Brain microvascular endothelial cell (primary cell): ENCODE results near the gene POLR2M.
A peak's percentile ranks its signal among the peaks of the same experiment; 100 is the strongest.

Experiments used
- DNase-seq: peaks from one replicate; pipeline ENCODE4 v3.0.0-alpha.2; 2020
- H3K27ac ChIP-seq: fragments of 250-450 bp; sonication (Bioruptor Pico); 2 replicates; pipeline ENCODE4 v1.5.1; 2020; ENCODE audit warnings: mild to moderate bottlenecking, moderate library complexity
- H3K27me3 ChIP-seq: fragments of 250-450 bp; sonication (Bioruptor Pico); replicated peaks from 2 replicates; pipeline ENCODE4 v1.5.1; 2020; ENCODE audit warnings: mild to moderate bottlenecking
- H3K36me3 ChIP-seq: fragments of 250-450 bp; sonication (Bioruptor Pico); replicated peaks from 2 replicates; pipeline ENCODE4 v1.5.1; 2020; ENCODE audit warnings: mild to moderate bottlenecking
- H3K4me3 ChIP-seq: 2 replicates; pipeline ENCODE4 v1.5.1; 2011; ENCODE audit warnings: low read depth, mild to moderate bottlenecking, control low read depth, low read length, moderate library complexity
- in situ Hi-C: cut with HindIII; loops from 2 replicates; pipeline ENCODE4 v1.10.0; 2017; ENCODE audit warnings: low sequenced_read_pairs, low pct_ligation_motif_present
- TF ChIP-seq, protein P1 (sequence below): IDR thresholded peaks from 2 replicates; pipeline ENCODE4 v1.5.1; 2011; ENCODE audit warnings: low read depth, mild to moderate bottlenecking, moderate library complexity, low read length, control low read depth, inconsistent platforms; ENCODE audit errors: missing control alignments

Gene POLR2M

DNA sequence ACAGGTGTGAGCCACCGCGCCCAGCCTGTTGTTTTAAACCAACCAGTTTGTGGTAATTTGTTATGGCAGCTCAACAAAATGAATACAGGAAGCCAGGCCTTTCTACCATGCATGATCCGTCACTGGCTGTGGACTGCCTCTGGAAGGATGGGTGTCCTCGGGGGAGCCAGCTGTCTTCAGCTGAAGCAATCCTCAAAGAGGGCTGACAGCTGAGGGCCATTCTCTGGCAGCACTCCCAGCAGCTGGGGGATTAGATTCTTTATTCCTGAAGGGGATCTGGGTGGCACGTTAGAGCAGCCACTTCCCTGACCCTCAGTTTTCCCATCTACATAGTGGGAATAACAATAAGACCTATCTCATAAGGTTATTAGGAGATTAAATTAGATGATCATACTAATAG lies 24.4 kb downstream of the POLR2M start:
- Histone ChIP-seq H3K4me3 (no peak overlapping the region), H3K27ac (no peak overlapping the region), H3K36me3 (no peaks in the 10 kb centered on the region), H3K27me3 (no peaks in the 10 kb centered on the region)
- in situ Hi-C loops = no loop called here
- TF ChIP-seq, protein P1, sequence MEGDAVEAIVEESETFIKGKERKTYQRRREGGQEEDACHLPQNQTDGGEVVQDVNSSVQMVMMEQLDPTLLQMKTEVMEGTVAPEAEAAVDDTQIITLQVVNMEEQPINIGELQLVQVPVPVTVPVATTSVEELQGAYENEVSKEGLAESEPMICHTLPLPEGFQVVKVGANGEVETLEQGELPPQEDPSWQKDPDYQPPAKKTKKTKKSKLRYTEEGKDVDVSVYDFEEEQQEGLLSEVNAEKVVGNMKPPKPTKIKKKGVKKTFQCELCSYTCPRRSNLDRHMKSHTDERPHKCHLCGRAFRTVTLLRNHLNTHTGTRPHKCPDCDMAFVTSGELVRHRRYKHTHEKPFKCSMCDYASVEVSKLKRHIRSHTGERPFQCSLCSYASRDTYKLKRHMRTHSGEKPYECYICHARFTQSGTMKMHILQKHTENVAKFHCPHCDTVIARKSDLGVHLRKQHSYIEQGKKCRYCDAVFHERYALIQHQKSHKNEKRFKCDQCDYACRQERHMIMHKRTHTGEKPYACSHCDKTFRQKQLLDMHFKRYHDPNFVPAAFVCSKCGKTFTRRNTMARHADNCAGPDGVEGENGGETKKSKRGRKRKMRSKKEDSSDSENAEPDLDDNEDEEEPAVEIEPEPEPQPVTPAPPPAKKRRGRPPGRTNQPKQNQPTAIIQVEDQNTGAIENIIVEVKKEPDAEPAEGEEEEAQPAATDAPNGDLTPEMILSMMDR = no peak
- DNase-seq = no peak

DNA sequence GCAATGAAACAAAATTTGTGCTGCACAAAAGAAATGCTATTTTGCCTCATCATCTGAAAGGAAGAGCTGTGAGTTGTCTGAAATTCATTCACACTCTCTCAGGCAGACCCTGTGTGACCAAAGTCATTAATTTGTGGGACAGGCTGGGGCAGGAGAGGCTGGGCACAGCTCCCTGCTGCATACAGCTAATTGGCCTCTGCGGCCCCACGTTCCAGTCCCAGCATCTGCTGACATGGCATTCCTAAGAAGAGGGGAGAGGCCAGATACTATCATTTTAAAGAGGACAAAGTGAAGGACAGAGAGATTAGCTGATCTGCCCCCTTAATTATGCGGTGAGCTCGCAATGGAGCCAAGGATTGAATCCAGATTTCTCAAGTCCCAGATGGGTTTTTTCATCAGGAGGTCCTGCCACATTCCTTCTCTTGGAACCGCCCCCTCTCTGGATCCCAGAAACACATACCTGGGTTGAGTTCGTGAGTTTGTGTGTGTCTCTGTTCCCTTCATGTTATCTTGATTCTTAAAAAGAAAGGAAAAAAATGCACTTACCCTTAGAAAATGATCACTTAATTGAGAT lies 25.1 kb downstream of the POLR2M start:
- TF ChIP-seq, protein P1 = no peak

DNA sequence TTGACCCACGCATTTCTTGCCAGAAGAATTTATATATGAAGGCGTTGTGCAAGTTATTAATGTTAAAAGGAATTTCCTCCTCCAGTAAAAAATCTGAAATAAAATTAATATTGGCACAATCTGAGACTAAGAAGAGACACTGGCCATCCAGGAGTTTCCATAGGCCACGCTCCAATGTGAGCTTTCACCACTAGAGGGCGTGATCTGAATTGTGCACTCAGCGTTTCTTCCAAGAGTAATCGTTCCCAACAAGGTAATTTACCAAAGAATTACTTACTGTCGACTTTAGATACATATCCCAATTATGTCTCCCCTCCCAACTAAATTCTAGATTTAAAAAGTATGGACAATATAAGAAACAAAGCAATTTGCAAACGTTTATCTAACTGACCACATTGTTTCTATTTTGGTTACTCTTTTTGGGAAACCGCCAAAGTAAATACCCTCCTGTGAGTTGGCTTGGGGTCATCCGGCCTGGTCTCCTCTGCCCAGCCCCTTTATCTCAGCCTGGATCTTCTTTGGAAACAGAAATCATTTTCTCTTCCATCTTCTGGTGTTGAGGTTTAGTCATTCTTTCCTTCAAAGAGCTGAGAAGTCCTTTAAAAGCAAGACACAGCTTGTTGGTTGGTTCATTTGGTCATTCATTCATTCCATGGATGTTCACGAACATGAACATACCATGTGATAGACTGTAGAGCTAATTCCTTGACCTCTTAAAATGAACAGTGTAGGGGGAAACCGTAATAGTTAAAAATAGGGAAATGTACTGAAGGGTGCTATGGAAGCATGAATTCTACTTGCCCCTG lies 26.2 kb downstream of the POLR2M start:
- TF ChIP-seq, protein P1 = peak; percentile 91
- H3K27ac ChIP-seq = no peak overlapping the region
- H3K4me3 ChIP-seq = no peak overlapping the region
- DNase-seq = peak; percentile 74
- no peaks in the 10 kb centered on the region for H3K27me3 ChIP-seq
- no peaks in the 10 kb centered on the region for H3K36me3 ChIP-seq
- in situ Hi-C loops = no loop called here

More for the DNA sequence above, 25.1 kb downstream of the POLR2M start:
- H3K4me3 ChIP-seq = no peak overlapping the region
- in situ Hi-C loops = no loop called here
- DNase-seq = no peak
- no peaks in the 10 kb centered on the region for H3K27me3 ChIP-seq
- H3K27ac ChIP-seq = no peak overlapping the region
- H3K36me3 ChIP-seq = no peaks in the 10 kb centered on the region

DNA sequence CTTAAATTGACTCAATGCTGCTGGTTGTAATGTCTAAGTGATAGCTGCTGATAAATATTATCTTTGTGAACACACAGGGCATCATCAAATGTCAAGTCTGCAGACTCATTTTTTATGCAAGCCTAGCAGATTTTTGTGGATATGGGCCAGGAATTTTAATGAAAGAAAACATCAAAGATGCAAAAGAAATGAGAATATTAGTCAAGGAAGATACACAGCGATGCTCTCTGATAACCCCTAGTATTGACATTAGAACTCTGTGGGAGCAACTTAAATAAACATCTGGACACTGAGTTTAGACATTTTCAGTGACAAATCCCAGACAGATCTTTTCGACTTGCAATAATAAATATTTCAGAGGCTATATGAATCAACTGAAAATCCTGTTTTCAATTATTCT lies 28.3 kb downstream of the POLR2M start:
- Histone ChIP-seq H3K4me3 (no peak overlapping the region), H3K27me3 (no peaks in the 10 kb centered on the region), H3K27ac (no peak overlapping the region), H3K36me3 (no peaks in the 10 kb centered on the region)
- no peak for DNase-seq
- in situ Hi-C loops = no loop called here
- TF ChIP-seq, protein P1 = no peak

DNA sequence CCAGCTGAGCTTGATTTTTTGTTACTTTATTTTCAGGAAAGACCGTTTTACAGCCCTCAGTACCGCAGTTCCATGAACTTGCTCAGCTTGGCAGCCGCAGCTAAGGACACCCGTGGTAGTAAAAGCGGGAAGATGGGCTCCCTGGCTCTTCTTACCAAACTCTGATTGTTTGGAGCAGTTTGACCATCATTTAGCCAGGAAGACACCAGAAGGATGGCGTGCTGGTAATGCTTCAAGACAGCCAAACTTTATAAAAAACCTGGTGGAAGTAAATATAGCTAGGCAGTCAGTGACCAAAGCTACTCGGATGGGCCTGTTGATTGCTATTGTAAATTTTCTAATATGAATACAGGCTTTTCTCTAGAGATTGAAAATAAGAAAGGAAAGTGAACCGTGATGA lies 28.9 kb downstream of the POLR2M start:
- DNase-seq = no peak
- TF ChIP-seq, protein P1 = no peak
- no peak overlapping the region for H3K27ac ChIP-seq
- no peak overlapping the region for H3K4me3 ChIP-seq
- H3K36me3 ChIP-seq = no peaks in the 10 kb centered on the region
- no peaks in the 10 kb centered on the region for H3K27me3 ChIP-seq
- in situ Hi-C loops = no loop called here

DNA sequence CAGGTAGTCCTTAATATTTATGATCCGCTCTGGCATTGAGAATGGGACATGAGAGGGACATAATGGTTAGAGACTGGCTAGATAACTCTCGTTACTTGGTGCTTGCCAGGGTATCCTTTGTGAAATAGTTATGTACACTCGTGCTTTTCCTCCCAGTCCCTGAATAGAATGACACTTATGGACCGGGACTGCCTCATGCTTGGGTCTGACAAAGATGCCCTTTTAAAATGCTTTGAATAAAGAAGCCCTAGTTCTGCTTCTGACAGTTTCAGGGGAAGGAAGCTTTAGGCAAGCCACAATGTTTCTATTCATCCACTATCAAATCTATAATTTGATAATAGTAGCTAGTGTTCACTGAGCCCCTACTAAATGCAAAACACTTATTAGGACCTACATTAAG lies 29.4 kb downstream of the POLR2M start:
- no peak for DNase-seq
- Histone ChIP-seq H3K27ac (no peak overlapping the region), H3K27me3 (no peaks in the 10 kb centered on the region), H3K4me3 (no peak overlapping the region), H3K36me3 (no peaks in the 10 kb centered on the region)
- in situ Hi-C loops = no loop called here
- TF ChIP-seq, protein P1 = no peak
